Heart left ventricle (tissue), 16 donors: ENCODE data around the gene PCYOX1L. TPM values are rescaled to one million over a fixed set of nuclear protein-coding genes. Genes with fewer than 3 reads are reported as not detected.
A peak's percentile ranks its signal among the peaks of the same experiment; 100 is the strongest.

ENCODE experiments used
- ATAC-seq, 4 donors: fragments of 200-7000 bp; cut with Tn5 transposase; one replicate each; pipeline ENCODE4 v1.9.1; 2020 to 2022; ENCODE audit warnings: moderate library complexity in 4 of 4, mild to moderate bottlenecking in 3 of 4, moderate number of reproducible peaks in 1 of 4
- DNase-seq, 5 donors: peaks; one replicate each; pipeline ENCODE4 v3.0.0-alpha.2; 2020
- H3K27ac ChIP-seq, 12 donors: fragments of 200-600 bp; sonication (generic) in 4 of 12; one replicate each; pipeline versions ENCODE4 v1.5.0 to v1.8.0; 2016 to 2022; ENCODE audit warnings: mild to moderate bottlenecking in 2 of 12
- H3K27me3 ChIP-seq, 9 donors: fragments of 200-600 bp; sonication (generic) in 2 of 9; one replicate each; pipeline versions ENCODE4 v1.5.1 to v1.8.0; 2016 to 2022; ENCODE audit warnings: mild to moderate bottlenecking in 3 of 9
- H3K36me3 ChIP-seq, 9 donors: fragments of 200-600 bp; sonication (generic) in 2 of 9; one replicate each; pipeline versions ENCODE4 v1.5.0 to v1.8.0; 2018 to 2022; ENCODE audit warnings: mild to moderate bottlenecking in 2 of 9
- H3K4me1 ChIP-seq, 12 donors: fragments of 200-600 bp; sonication (generic) in 4 of 12; one replicate each; pipeline versions ENCODE4 v1.5.0 to v1.8.0; 2016 to 2022; ENCODE audit warnings: mild to moderate bottlenecking in 3 of 12
- H3K4me3 ChIP-seq, 12 donors: fragments of 200-600 bp; sonication (generic) in 4 of 12; one replicate each; pipeline versions ENCODE4 v1.5.0 to v1.8.0; 2017 to 2022; ENCODE audit warnings: mild to moderate bottlenecking in 9 of 12, moderate library complexity in 4 of 12
- H3K9me3 ChIP-seq, 12 donors: fragments of 200-600 bp; sonication (generic) in 4 of 12; one replicate each; pipeline versions ENCODE4 v1.5.0 to v1.8.0; 2016 to 2022; ENCODE audit warnings: mild to moderate bottlenecking in 1 of 12
- CTCF ChIP-seq, 12 donors: fragments of 200-600 bp; sonication (generic) in 4 of 12; IDR thresholded peaks; one replicate each; pipeline versions ENCODE4 v1.5.0 to v1.8.0; 2018 to 2022; ENCODE audit warnings: antibody characterized with exemption in 12 of 12, mild to moderate bottlenecking in 5 of 12
- POLR2A ChIP-seq, 2 donors: fragments of 450-650 bp; IDR thresholded peaks; one replicate each; pipeline ENCODE4 v1.6.1; 2017; ENCODE audit warnings: antibody characterized with exemption in 2 of 2, mild to moderate bottlenecking in 2 of 2, moderate library complexity in 2 of 2
- WGBS, 4 donors: extraction: QIAGEN DNeasy Blood & Tissue Kit in 2 of 4; methylation state at CpG; one replicate each; pipeline versions ENCODE4 v1.1.5 to v1.1.7; 2013 to 2018; 5-methylcytosine and 5-hydroxymethylcytosine counted together
- intact Hi-C, 10 donors: fragments of 100-400 bp; cut with DNase I; formaldehyde crosslinking; loops; one replicate each; pipeline versions ENCODE4 v1.11.1 to v1.14.2; 2022
- polyA plus RNA-seq, 2 donors: library from polyadenylated mRNA; stranded (reverse); fragments of 200-250 nt; gene quantifications; one replicate each; pipeline ENCODE4 v1.2.3, GENCODE V29; 2013
- total RNA-seq, 9 donors: library from RNA; depleted of rRNA in 2 of 9; stranded (reverse); fragments of >200 nt in 2 of 9; fragmentation: NEBNext Ultra II Directional in 3 of 9; extraction: Animal tissue kit (Norgen Biotek cat#: 25700) in 3 of 9; gene quantifications; one replicate each; pipeline versions ENCODE4 v1.1.0 to v1.2.4, GENCODE V29; 2016 to 2023
- donor health status: ischemic (EF 13 %, LVEDD 7.1; RV severe dilation, severe dysfunction).
- donor health status: healthy with polysubstance abuse.
- donor health status: DM: no; HTN: yes; CAD: no.
- donor health status: DM: no; HTN: no; CAD: no.
- donor health status: ischemic (EF 25% LVEDD 6.9; RV normal size, moderate dysfunction).
- donor health status: ischemic (EF 25% LVEDD 5.7; RV mildly dilated, moderate dysfunction).
- donor health status: healthy.
- donor health status: DM: yes; HTN: yes; CAD: no.
- donor health status: ischemic (EF 35%, LVEDD 5.7; RV mildly dilated, moderate dysfunction).
- donor health status: nonischemic (EF 11% LVEDD 7.7; RV severe dilation, severe dysfunction).
- donor health status: DM: yes; HTN: yes; CAD: no.
- donor health status: PGD.
- donor health status: ischemic (EF 29% LVEDD 5.4; RV normal size, mild dysfunction).
- donor health status: nonischemic (EF 23%, LVEDD 6.1; RV moderate dilation, normal function).

PCYOX1L gene
- total and polyA plus RNA-seq, 11 donors = 2.3 to 6.8 (median 3.7) TPM

GRCh38 chr5:149386166-149386565 is 28.3 kb downstream of the PCYOX1L start:
- 39 to 52% (median 42%) methylated on average over 5 of the region's 5 CpGs for WGBS, 4 donors
- no peaks in the 10 kb centered on the region for H3K36me3 ChIP-seq
- intact Hi-C loops = loop anchor here in 4 of 10 donors (2.0 to 5.0 kb wide), 2 partner anchors 36 to 37 kb away; no protein-coding TSS in a partner anchor
- H3K27me3 ChIP-seq = no peaks in the 10 kb centered on the region
- TF ChIP-seq POLR2A (IDR thresholded peaks at IDR 0.05) = no peak
- TF ChIP-seq CTCF (IDR thresholded peaks at IDR 0.05) = no peak
- H3K4me3 ChIP-seq = no peak overlapping the region
- peaks cover 8 to 96% (median 62%) of the 10 kb centered on the region in 12 donors for H3K4me1 ChIP-seq
- peak overlapping the region; percentile 51 to 98 (median 90) for H3K27ac ChIP-seq
- ATAC-seq (peak in 2 of 4 donors; percentile 4 to 7), DNase-seq (peak in 1 of 5 donors; percentile 37)
- peaks cover 0 to 5% (median 0%) of the 10 kb centered on the region in 12 donors for H3K9me3 ChIP-seq

DNA sequence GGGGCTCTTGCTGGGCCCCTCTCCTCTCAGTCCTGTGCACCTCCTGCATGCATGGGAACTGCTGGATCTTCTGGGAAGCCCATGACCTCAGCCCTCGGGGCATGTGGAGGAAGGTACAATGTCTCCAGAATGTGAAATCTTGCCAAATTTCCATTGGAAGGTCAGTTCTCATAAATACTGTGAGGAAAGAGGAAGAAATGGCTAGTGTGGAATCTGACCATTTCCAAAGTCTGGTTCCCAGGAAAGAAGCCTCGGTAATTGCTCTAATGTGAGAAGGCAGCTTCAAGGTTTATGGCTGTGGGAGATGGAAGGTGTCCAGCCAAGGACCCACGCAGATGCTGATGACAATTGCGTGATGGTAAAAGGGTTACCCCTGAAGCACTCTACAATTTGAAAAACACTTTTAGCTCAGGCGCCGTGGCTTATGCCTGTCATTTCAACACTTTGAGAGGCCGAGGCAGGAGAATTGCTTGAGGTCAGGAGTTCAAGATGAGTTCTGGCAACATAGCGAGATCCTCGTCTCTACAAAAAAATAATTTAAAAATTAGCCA is 29.3 kb downstream of the PCYOX1L start:
- intact Hi-C loops = loop anchor here in 4 of 10 donors (2.0 to 5.0 kb wide), 2 partner anchors 35 to 36 kb away; no protein-coding TSS in a partner anchor
- no peak for TF ChIP-seq CTCF (IDR thresholded peaks at IDR 0.05)
- TF ChIP-seq POLR2A (IDR thresholded peaks at IDR 0.05) = no peak
- no peaks in the 10 kb centered on the region for H3K27me3 ChIP-seq
- no peak overlapping the region for H3K4me3 ChIP-seq
- no peak for ATAC-seq
- WGBS, 4 donors = 36 to 46% (median 42%) methylated on average over 9 of the region's 9 CpGs
- H3K36me3 ChIP-seq = no peaks in the 10 kb centered on the region
- H3K27ac ChIP-seq = peak overlapping the region; percentile 51 to 98 (median 90)
- H3K4me1 ChIP-seq = peaks cover 8 to 91% (median 56%) of the 10 kb centered on the region in 12 donors
- DNase-seq = peak in 3 of 5 donors; percentile 55 to 68 (median 55)
- H3K9me3 ChIP-seq = peaks cover 0 to 5% (median 0%) of the 10 kb centered on the region in 12 donors

DNA sequence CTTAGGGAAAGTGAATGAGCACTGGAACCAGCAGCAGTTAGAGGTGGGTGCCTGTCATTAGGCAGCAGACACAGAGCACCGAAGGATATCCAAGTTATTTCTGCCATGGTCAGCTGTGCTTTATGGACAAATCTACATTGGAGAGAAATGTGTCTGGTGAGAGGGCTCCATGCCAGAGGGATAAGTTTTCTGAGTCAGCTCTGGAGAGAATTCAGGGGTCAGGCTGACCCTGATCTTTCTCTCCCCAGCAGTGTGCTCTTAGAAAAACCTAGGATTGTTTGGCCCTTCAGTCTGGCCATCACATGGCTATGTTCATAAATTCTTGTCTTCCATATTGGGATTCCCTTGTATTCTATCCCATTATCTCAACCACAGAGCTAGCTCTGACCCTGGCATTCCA is 30.1 kb downstream of the PCYOX1L start:
- no peaks in the 10 kb centered on the region for H3K27me3 ChIP-seq
- 23 to 39% (median 33%) methylated on average over 1 of the region's 1 CpG for WGBS, 4 donors
- H3K36me3 ChIP-seq = no peaks in the 10 kb centered on the region
- intact Hi-C loops = loop anchor here in 4 of 10 donors (2.0 to 5.0 kb wide), 2 partner anchors 34 to 35 kb away; no protein-coding TSS in a partner anchor
- peak; percentile 9 to 38 (median 32) for ATAC-seq
- TF ChIP-seq POLR2A (IDR thresholded peaks at IDR 0.05) (no peak), CTCF (IDR thresholded peaks at IDR 0.05) (no peak)
- H3K27ac ChIP-seq = peak overlapping the region; percentile 51 to 98 (median 90)
- peaks cover 6 to 82% (median 48%) of the 10 kb centered on the region in 12 donors for H3K4me1 ChIP-seq
- H3K9me3 ChIP-seq = peaks cover 0 to 5% (median 0%) of the 10 kb centered on the region in 12 donors
- DNase-seq = peak in 2 of 5 donors; percentile 43 to 61
- H3K4me3 ChIP-seq = no peak overlapping the region

GRCh38 chr5:149388498-149389190 is 30.8 kb downstream of the PCYOX1L start:
- peak in 3 of 4 donors; percentile 37 to 45 (median 38) for ATAC-seq
- Histone ChIP-seq H3K27ac (peak overlapping the region; percentile 51 to 98 (median 90)), H3K36me3 (no peaks in the 10 kb centered on the region), H3K27me3 (no peaks in the 10 kb centered on the region), H3K9me3 (peaks cover 0 to 5% (median 0%) of the 10 kb centered on the region in 12 donors), H3K4me3 (no peak overlapping the region), H3K4me1 (peaks cover 3 to 76% (median 43%) of the 10 kb centered on the region in 12 donors)
- no peak for TF ChIP-seq CTCF (IDR thresholded peaks at IDR 0.05)
- no peak for TF ChIP-seq POLR2A (IDR thresholded peaks at IDR 0.05)
- WGBS, 4 donors = 60 to 76% (median 66%) methylated on average over 7 of the region's 7 CpGs
- intact Hi-C loops = loop anchor here in 3 of 10 donors (5.0 kb wide), 1 partner anchor 34 kb away; no protein-coding TSS in a partner anchor
- no peak for DNase-seq
